ENCODE data around the gene SFMBT1. TPM values are rescaled to one million over a fixed set of nuclear protein-coding genes. Genes with fewer than 3 reads are reported as not detected.

SFMBT1 gene
- total RNA-seq, 2 experiments from 2014 or later = 12.9 to 18.1 TPM

DNA sequence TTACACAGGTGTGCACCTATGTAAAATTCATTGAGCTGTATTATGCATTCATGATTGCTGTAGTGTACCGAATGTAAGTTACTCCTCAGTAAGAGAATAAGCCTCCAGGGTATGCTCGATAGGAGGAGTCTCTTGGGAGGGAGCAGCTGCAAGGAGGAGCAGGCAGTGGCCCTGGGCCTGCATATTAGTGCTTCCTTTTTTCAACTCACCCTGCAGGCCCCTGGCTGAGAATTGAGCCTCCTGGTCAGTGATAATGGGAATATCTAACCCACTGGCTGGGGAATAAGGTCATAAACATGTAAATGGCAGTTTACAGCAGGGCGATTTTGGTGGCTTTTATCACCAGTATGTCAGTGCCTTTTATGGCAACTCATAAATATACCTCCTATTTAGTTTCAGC, 21.7 kb upstream of the SFMBT1 start:
- ChIA-PET CTCF (ENCODE audit: unreplicated experiment) (no interaction called here), POLR2A (no interaction called here)
- Histone ChIP-seq H3K4me3 (ENCODE audit: low read depth, low read length, poor library complexity, severe bottlenecking) (no peak overlapping the region), H2AFZ (ENCODE audit: low read length) (no peak overlapping the region), H3K27ac (ENCODE audit: low read depth, low read length, poor library complexity, severe bottlenecking) (no peak overlapping the region), H3K9me2 (ENCODE audit: insufficient read depth, low read length) (no peaks in the 10 kb centered on the region), H3K4me1 (ENCODE audit: insufficient read depth, low read length, poor library complexity, severe bottlenecking) (peaks cover 4% of the 10 kb centered on the region), H4K20me1 (ENCODE audit: insufficient read depth, low read length) (no peaks in the 10 kb centered on the region), H3K4me2 (ENCODE audit: low read length) (no peak overlapping the region), H3K79me2 (ENCODE audit: insufficient read depth, low read depth, low read length) (no peaks in the 10 kb centered on the region), H3K36me3 (ENCODE audit: insufficient read depth, low read length) (no peaks in the 10 kb centered on the region), H3K9me3 (ENCODE audit: low read length) (no peaks in the 10 kb centered on the region)
- intact Hi-C loops (cut with micrococcal nuclease; ENCODE audit: unreplicated experiment) = no loop called here
- TF ChIP-seq, protein P1, sequence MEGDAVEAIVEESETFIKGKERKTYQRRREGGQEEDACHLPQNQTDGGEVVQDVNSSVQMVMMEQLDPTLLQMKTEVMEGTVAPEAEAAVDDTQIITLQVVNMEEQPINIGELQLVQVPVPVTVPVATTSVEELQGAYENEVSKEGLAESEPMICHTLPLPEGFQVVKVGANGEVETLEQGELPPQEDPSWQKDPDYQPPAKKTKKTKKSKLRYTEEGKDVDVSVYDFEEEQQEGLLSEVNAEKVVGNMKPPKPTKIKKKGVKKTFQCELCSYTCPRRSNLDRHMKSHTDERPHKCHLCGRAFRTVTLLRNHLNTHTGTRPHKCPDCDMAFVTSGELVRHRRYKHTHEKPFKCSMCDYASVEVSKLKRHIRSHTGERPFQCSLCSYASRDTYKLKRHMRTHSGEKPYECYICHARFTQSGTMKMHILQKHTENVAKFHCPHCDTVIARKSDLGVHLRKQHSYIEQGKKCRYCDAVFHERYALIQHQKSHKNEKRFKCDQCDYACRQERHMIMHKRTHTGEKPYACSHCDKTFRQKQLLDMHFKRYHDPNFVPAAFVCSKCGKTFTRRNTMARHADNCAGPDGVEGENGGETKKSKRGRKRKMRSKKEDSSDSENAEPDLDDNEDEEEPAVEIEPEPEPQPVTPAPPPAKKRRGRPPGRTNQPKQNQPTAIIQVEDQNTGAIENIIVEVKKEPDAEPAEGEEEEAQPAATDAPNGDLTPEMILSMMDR (conservative IDR thresholded peaks at IDR 0.05; ENCODE audit: low read length) = no peak
- TF ChIP-seq EZH2phosphoT487 (IDR thresholded peaks at IDR 0.05; ENCODE audit: borderline replicate concordance, low read depth, low read length) = no peak
- no TSS peak for BruUV-seq (replicated peaks)
- DNase-seq (ENCODE audit: low spot score) = no peak

DNA sequence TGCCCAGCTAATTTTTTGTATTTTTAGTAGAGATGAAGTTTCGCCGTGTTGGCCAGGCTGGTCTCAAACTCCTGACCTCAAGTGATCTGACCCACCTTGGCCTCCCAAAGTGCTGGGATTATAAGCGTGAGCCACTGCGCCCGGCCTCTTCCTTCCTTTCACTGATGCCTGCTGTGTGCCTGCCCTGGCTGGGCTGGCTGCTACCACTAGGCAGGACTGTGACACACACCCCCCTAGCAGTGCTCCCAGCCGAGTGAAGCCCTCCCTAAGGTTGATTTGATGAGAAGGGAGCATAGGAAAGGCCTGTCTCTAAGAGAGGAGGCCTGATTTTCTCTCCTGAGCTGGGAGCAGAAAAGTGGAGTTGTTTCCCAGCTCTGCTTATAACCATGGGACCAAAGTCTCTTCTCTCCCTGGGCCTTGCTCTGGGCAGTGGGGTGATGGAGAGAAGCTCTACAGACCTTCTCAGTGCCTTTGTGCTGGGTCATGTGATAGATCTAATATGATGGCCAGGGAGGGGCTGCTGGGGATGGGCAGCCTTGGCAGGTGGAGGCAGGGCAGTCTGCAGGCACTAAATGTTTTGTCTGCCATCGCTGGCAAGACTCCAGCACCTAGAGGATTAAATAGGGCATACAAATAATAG, 20.1 kb upstream of the SFMBT1 start:
- intact Hi-C loops (cut with micrococcal nuclease; ENCODE audit: unreplicated experiment) = no loop called here
- Histone ChIP-seq H3K4me1 (ENCODE audit: insufficient read depth, low read length, poor library complexity, severe bottlenecking) (no peaks in the 10 kb centered on the region), H4K20me1 (ENCODE audit: insufficient read depth, low read length) (no peaks in the 10 kb centered on the region), H3K79me2 (ENCODE audit: insufficient read depth, low read depth, low read length) (no peaks in the 10 kb centered on the region), H3K4me2 (ENCODE audit: low read length) (no peak overlapping the region), H3K4me3 (ENCODE audit: low read depth, low read length, poor library complexity, severe bottlenecking) (no peak overlapping the region), H2AFZ (ENCODE audit: low read length) (no peak overlapping the region), H3K27ac (ENCODE audit: low read depth, low read length, poor library complexity, severe bottlenecking) (no peak overlapping the region), H3K36me3 (ENCODE audit: insufficient read depth, low read length) (no peaks in the 10 kb centered on the region), H3K9me3 (ENCODE audit: low read length) (no peaks in the 10 kb centered on the region), H3K9me2 (ENCODE audit: insufficient read depth, low read length) (no peaks in the 10 kb centered on the region)
- DNase-seq (ENCODE audit: low spot score) = no peak
- no TSS peak for BruUV-seq (replicated peaks)
- TF ChIP-seq, protein P1 (conservative IDR thresholded peaks at IDR 0.05; ENCODE audit: low read length) = no peak
- no peak for TF ChIP-seq EZH2phosphoT487 (IDR thresholded peaks at IDR 0.05; ENCODE audit: borderline replicate concordance, low read depth, low read length)
- ChIA-PET CTCF (ENCODE audit: unreplicated experiment) (no interaction called here), POLR2A (no interaction called here)

DNA sequence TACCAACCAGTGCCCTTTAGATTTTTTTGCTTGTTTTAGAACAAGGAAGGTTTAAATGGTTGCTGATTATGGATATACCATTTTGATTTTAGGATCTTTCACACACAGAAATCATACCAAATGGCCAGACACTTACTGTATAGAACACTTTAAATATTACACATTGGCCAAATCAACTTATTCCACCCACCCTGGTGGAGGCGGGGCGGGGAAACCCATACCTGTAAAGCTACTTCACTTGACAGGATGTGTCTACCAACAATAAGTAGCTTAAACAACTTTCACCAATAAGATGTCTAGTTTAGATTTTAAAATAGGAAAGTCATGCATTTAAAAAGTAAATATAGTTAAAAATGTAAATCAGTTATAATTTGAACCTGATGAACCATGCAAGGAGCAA, 17.0 kb upstream of the SFMBT1 start:
- BruUV-seq (replicated peaks) = no TSS peak
- ChIA-PET POLR2A (interaction anchor here (0.9 kb wide), 1 partner anchor 156 kb away, joined by 3 read pairs; no protein-coding TSS in a partner anchor), CTCF (ENCODE audit: unreplicated experiment) (no interaction called here)
- Histone ChIP-seq H4K20me1 (ENCODE audit: insufficient read depth, low read length) (no peaks in the 10 kb centered on the region), H3K9me3 (ENCODE audit: low read length) (no peaks in the 10 kb centered on the region), H3K4me1 (ENCODE audit: insufficient read depth, low read length, poor library complexity, severe bottlenecking) (no peaks in the 10 kb centered on the region), H2AFZ (ENCODE audit: low read length) (no peak overlapping the region), H3K27ac (ENCODE audit: low read depth, low read length, poor library complexity, severe bottlenecking) (no peak overlapping the region), H3K36me3 (ENCODE audit: insufficient read depth, low read length) (no peaks in the 10 kb centered on the region), H3K79me2 (ENCODE audit: insufficient read depth, low read depth, low read length) (no peaks in the 10 kb centered on the region), H3K4me2 (ENCODE audit: low read length) (no peak overlapping the region), H3K4me3 (ENCODE audit: low read depth, low read length, poor library complexity, severe bottlenecking) (no peak overlapping the region), H3K9me2 (ENCODE audit: insufficient read depth, low read length) (no peaks in the 10 kb centered on the region)
- DNase-seq (ENCODE audit: low spot score) = no peak
- TF ChIP-seq, protein P1 (conservative IDR thresholded peaks at IDR 0.05; ENCODE audit: low read length) = no peak
- no peak for TF ChIP-seq EZH2phosphoT487 (IDR thresholded peaks at IDR 0.05; ENCODE audit: borderline replicate concordance, low read depth, low read length)
- intact Hi-C loops (cut with micrococcal nuclease; ENCODE audit: unreplicated experiment) = no loop called here

Data from OCI-LY7 (cell line).